PC-3 (cell line): Measurements from ENCODE around the gene TXNDC2.

Source experiments
- CTCF ChIP-seq: fragments of 300-600 bp; sonication (generic); conservative IDR thresholded peaks from 2 replicates; pipeline ENCODE4 v1.5.1; 2017; ENCODE audit warnings: antibody characterized with exemption, low read depth, mild to moderate bottlenecking, low read length
- EZH2 ChIP-seq: fragments of 300-600 bp; sonication (generic); IDR thresholded peaks from one replicate; pipeline ENCODE4 v1.6.1; 2017; ENCODE audit warnings: antibody characterized with exemption, mild to moderate bottlenecking, low read length; ENCODE audit not compliant: unreplicated experiment
- EZH2phosphoT487 ChIP-seq: fragments of 300-600 bp; sonication (generic); IDR thresholded peaks from 2 replicates; pipeline ENCODE4 v1.6.1; 2018; ENCODE audit warnings: mild to moderate bottlenecking, antibody characterized with exemption, low read length, borderline replicate concordance

- no peak for TF ChIP-seq EZH2phosphoT487
- no peak for TF ChIP-seq CTCF
- TF ChIP-seq EZH2 = no peak
Observed at GRCh38 chr18:9845256-9845655, 40.5 kb upstream of the TXNDC2 start.
